HEK293 (cell line): Measurements from ENCODE around the gene SURF4.

Experiments
- BCL11B ChIP-seq: fragments of 450-650 bp; formaldehyde crosslinking; IDR thresholded peaks from 2 replicates; pipeline ENCODE4 v1.5.1; 2016; ENCODE audit warnings: low read depth, missing biosample characterization, missing genetic modification characterization
- HOXD13 ChIP-seq: sonication (generic); formaldehyde crosslinking; IDR thresholded peaks from 2 replicates; pipeline ENCODE4 v1.8.0; 2022; ENCODE audit warnings: missing genetic modification reagents, borderline replicate concordance
- KLF7 ChIP-seq: fragments of 450-650 bp; formaldehyde crosslinking; IDR thresholded peaks from 2 replicates; pipeline ENCODE4 v1.5.1; 2016; ENCODE audit warnings: missing biosample characterization, missing genetic modification characterization, borderline replicate concordance
- PRDM1 ChIP-seq: fragments of 450-650 bp; formaldehyde crosslinking; IDR thresholded peaks from 2 replicates; pipeline ENCODE4; 2016; ENCODE audit warnings: missing biosample characterization, missing genetic modification characterization
- ZEB2 ChIP-seq: fragments of 450-650 bp; formaldehyde crosslinking; IDR thresholded peaks from 2 replicates; pipeline ENCODE4 v1.5.1; 2016; ENCODE audit warnings: missing biosample characterization, missing genetic modification characterization
- ZFP3 ChIP-seq: fragments of 450-650 bp; formaldehyde crosslinking; IDR thresholded peaks from 2 replicates; pipeline ENCODE4 v1.5.1; 2016; ENCODE audit warnings: low read depth, missing biosample characterization, missing genetic modification characterization
- ZNF132 ChIP-seq: fragments of 450-650 bp; formaldehyde crosslinking; IDR thresholded peaks from 2 replicates; pipeline ENCODE4 v1.5.1; 2017; ENCODE audit warnings: missing biosample characterization, missing genetic modification characterization, borderline replicate concordance
- ZNF155 ChIP-seq: fragments of 450-650 bp; formaldehyde crosslinking; IDR thresholded peaks from 2 replicates; pipeline ENCODE4 v1.5.1; 2016; ENCODE audit warnings: missing biosample characterization, missing genetic modification characterization
- ZNF2 ChIP-seq: fragments of 450-650 bp; formaldehyde crosslinking; IDR thresholded peaks from 2 replicates; pipeline ENCODE4 v1.5.1; 2016; ENCODE audit warnings: missing biosample characterization, missing genetic modification characterization
- ZNF214 ChIP-seq: fragments of 450-650 bp; formaldehyde crosslinking; IDR thresholded peaks from 2 replicates; pipeline ENCODE4 v1.5.1; 2017; ENCODE audit warnings: missing biosample characterization, mild to moderate bottlenecking, missing genetic modification characterization, borderline replicate concordance
- ZNF223 ChIP-seq: fragments of 450-650 bp; formaldehyde crosslinking; IDR thresholded peaks from 2 replicates; pipeline ENCODE4 v1.5.1; 2016; ENCODE audit warnings: missing biosample characterization, missing genetic modification characterization
- ZNF23 ChIP-seq: fragments of 450-650 bp; formaldehyde crosslinking; IDR thresholded peaks from 2 replicates; pipeline ENCODE4 v1.5.1; 2016; ENCODE audit warnings: missing biosample characterization, missing genetic modification characterization, borderline replicate concordance
- ZNF239 ChIP-seq: fragments of 450-650 bp; formaldehyde crosslinking; IDR thresholded peaks from 2 replicates; pipeline ENCODE4 v1.5.1; 2016; ENCODE audit warnings: missing biosample characterization, missing genetic modification characterization
- ZNF266 ChIP-seq: fragments of 450-650 bp; formaldehyde crosslinking; IDR thresholded peaks from 2 replicates; pipeline ENCODE4 v1.5.1; 2016; ENCODE audit warnings: missing biosample characterization, missing genetic modification characterization, low read depth
- ZNF311 ChIP-seq: fragments of 450-650 bp; formaldehyde crosslinking; IDR thresholded peaks from 2 replicates; pipeline ENCODE4 v1.5.1; 2017; ENCODE audit warnings: missing biosample characterization, missing genetic modification characterization, borderline replicate concordance
- ZNF514 ChIP-seq: fragments of 450-650 bp; formaldehyde crosslinking; IDR thresholded peaks from 2 replicates; pipeline ENCODE4 v1.5.1; 2016; ENCODE audit warnings: missing biosample characterization, missing genetic modification characterization
- ZNF530 ChIP-seq: fragments of 450-650 bp; formaldehyde crosslinking; IDR thresholded peaks from 2 replicates; pipeline ENCODE4 v1.5.1; 2016; ENCODE audit warnings: low read depth, missing biosample characterization, missing genetic modification characterization
- ZNF571 ChIP-seq: fragments of 450-650 bp; formaldehyde crosslinking; IDR thresholded peaks from 2 replicates; pipeline ENCODE4 v1.5.0; 2017; ENCODE audit warnings: missing biosample characterization, missing genetic modification characterization
- ZNF621 ChIP-seq: fragments of 450-650 bp; formaldehyde crosslinking; IDR thresholded peaks from 2 replicates; pipeline ENCODE4 v1.5.1; 2017; ENCODE audit warnings: missing biosample characterization, missing genetic modification characterization
- ZNF623 ChIP-seq: fragments of 450-650 bp; formaldehyde crosslinking; IDR thresholded peaks from 2 replicates; pipeline ENCODE4 v1.5.1; 2016; ENCODE audit warnings: missing biosample characterization, missing genetic modification characterization
- ZNF626 ChIP-seq: fragments of 450-650 bp; sonication (Bioruptor Pico); formaldehyde crosslinking; IDR thresholded peaks from 2 replicates; pipeline ENCODE4 v1.5.1; 2018; ENCODE audit warnings: missing biosample characterization, missing genetic modification characterization, inconsistent platforms
- ZNF654 ChIP-seq: fragments of 450-650 bp; formaldehyde crosslinking; IDR thresholded peaks from 2 replicates; pipeline ENCODE4 v1.5.1; 2016; ENCODE audit warnings: low read depth, missing biosample characterization, missing genetic modification characterization
- ZNF707 ChIP-seq: fragments of 450-650 bp; formaldehyde crosslinking; IDR thresholded peaks from 2 replicates; pipeline ENCODE4 v1.5.1; 2016; ENCODE audit warnings: missing biosample characterization, missing genetic modification characterization
- ZNF830 ChIP-seq: fragments of 450-650 bp; IDR thresholded peaks from 2 replicates; pipeline ENCODE4 v1.5.0; 2018; ENCODE audit warnings: missing biosample characterization, missing genetic modification characterization, low read depth, mild to moderate bottlenecking, moderate library complexity
- TF ChIP-seq, protein P1 (sequence below): fragments of 450-650 bp; formaldehyde crosslinking; IDR thresholded peaks from 2 replicates; pipeline ENCODE4 v1.5.1; 2017; ENCODE audit warnings: missing biosample characterization, missing genetic modification characterization
- TF ChIP-seq, protein P2 (sequence below): fragments of 450-650 bp; formaldehyde crosslinking; IDR thresholded peaks from 2 replicates; pipeline ENCODE4 v1.5.1; 2016; ENCODE audit warnings: missing biosample characterization, missing genetic modification characterization, borderline replicate concordance
- TF ChIP-seq, protein P3 (sequence below): fragments of 450-650 bp; formaldehyde crosslinking; IDR thresholded peaks from 2 replicates; pipeline ENCODE4 v1.5.1; 2017; ENCODE audit warnings: missing biosample characterization, missing genetic modification characterization
- TF ChIP-seq, protein P4 (sequence below): fragments of 450-650 bp; formaldehyde crosslinking; IDR thresholded peaks from 2 replicates; pipeline ENCODE4 v1.5.1; 2016; ENCODE audit warnings: missing biosample characterization, missing genetic modification characterization, borderline replicate concordance
- TF ChIP-seq, protein P5 (sequence below): fragments of 450-650 bp; IDR thresholded peaks from 2 replicates; pipeline ENCODE4 v1.5.1; 2018; ENCODE audit warnings: missing biosample characterization, mild to moderate bottlenecking, missing genetic modification characterization

Gene SURF4

DNA sequence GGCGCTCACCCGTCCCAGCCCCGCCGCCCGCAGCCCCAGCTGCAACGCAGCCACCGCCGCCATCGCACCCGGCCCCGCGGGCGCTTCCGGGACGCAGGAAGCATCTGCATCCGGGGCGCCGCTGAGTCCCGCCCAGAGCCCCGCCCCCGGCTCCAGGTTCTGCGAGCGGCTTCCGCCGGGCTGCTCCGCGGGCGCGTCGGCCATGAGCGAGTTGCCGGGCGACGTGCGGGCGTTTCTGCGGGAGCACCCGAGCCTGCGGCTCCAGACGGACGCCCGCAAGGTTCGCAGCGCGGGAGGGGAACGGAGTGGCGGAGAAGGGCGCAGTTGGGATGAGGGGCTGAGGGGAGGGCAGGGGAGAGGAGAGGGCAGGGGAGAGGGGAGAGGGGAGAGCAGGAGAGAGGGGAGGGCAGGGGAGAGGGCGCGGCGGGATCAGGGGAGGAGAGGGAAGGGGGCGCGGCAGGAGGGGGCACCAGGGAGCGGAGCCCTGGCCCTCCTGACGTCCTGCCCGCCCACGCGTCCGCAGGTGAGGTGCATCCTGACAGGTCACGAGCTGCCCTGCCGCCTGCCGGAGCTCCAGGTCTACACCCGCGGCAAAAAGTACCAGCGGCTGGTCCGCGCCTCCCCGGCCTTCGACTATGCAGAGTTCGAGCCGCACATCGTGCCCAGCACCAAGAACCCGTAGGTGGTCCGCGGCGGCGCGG is 19.3 kb downstream of the SURF4 start, which contains the start of the genes SURF1 and SURF2 (continued):
- TF ChIP-seq ZNF311 (tag by site-specific recombination): no peak
- TF ChIP-seq, protein P1, sequence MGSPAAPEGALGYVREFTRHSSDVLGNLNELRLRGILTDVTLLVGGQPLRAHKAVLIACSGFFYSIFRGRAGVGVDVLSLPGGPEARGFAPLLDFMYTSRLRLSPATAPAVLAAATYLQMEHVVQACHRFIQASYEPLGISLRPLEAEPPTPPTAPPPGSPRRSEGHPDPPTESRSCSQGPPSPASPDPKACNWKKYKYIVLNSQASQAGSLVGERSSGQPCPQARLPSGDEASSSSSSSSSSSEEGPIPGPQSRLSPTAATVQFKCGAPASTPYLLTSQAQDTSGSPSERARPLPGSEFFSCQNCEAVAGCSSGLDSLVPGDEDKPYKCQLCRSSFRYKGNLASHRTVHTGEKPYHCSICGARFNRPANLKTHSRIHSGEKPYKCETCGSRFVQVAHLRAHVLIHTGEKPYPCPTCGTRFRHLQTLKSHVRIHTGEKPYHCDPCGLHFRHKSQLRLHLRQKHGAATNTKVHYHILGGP (tag by site-specific recombination): no peak
- TF ChIP-seq ZNF223 (tag by site-specific recombination): no peak
- no peak for TF ChIP-seq ZNF514 (tag by site-specific recombination)
- TF ChIP-seq, protein P2, sequence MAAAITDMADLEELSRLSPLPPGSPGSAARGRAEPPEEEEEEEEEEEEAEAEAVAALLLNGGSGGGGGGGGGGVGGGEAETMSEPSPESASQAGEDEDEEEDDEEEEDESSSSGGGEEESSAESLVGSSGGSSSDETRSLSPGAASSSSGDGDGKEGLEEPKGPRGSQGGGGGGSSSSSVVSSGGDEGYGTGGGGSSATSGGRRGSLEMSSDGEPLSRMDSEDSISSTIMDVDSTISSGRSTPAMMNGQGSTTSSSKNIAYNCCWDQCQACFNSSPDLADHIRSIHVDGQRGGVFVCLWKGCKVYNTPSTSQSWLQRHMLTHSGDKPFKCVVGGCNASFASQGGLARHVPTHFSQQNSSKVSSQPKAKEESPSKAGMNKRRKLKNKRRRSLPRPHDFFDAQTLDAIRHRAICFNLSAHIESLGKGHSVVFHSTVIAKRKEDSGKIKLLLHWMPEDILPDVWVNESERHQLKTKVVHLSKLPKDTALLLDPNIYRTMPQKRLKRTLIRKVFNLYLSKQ: no peak
- TF ChIP-seq ZNF239 (tag by site-specific recombination): peak; percentile 33; the same call in 1 of the 2 replicates
- peak; percentile 43; the same call in 1 of the 2 replicates for TF ChIP-seq ZNF2 (tag by site-specific recombination)
- TF ChIP-seq PRDM1 (tag by site-specific recombination): no peak
- TF ChIP-seq ZEB2 (tag by site-specific recombination): peak; percentile 46; the same call in 1 of the 2 replicates
- TF ChIP-seq ZNF530 (tag by site-specific recombination): no peak
- TF ChIP-seq, protein P3, sequence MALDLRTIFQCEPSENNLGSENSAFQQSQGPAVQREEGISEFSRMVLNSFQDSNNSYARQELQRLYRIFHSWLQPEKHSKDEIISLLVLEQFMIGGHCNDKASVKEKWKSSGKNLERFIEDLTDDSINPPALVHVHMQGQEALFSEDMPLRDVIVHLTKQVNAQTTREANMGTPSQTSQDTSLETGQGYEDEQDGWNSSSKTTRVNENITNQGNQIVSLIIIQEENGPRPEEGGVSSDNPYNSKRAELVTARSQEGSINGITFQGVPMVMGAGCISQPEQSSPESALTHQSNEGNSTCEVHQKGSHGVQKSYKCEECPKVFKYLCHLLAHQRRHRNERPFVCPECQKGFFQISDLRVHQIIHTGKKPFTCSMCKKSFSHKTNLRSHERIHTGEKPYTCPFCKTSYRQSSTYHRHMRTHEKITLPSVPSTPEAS (tag by site-specific recombination): no peak
- no peak for TF ChIP-seq ZNF266 (tag by site-specific recombination)
- no peak for TF ChIP-seq ZNF707 (tag by site-specific recombination)
- no peak for TF ChIP-seq ZNF155 (tag by site-specific recombination)
- no peak for TF ChIP-seq ZNF623 (tag by site-specific recombination)
- no peak for TF ChIP-seq ZNF830 (tag by site-specific recombination)
- TF ChIP-seq ZNF626 (tag by site-specific recombination): no peak
- TF ChIP-seq, protein P4, sequence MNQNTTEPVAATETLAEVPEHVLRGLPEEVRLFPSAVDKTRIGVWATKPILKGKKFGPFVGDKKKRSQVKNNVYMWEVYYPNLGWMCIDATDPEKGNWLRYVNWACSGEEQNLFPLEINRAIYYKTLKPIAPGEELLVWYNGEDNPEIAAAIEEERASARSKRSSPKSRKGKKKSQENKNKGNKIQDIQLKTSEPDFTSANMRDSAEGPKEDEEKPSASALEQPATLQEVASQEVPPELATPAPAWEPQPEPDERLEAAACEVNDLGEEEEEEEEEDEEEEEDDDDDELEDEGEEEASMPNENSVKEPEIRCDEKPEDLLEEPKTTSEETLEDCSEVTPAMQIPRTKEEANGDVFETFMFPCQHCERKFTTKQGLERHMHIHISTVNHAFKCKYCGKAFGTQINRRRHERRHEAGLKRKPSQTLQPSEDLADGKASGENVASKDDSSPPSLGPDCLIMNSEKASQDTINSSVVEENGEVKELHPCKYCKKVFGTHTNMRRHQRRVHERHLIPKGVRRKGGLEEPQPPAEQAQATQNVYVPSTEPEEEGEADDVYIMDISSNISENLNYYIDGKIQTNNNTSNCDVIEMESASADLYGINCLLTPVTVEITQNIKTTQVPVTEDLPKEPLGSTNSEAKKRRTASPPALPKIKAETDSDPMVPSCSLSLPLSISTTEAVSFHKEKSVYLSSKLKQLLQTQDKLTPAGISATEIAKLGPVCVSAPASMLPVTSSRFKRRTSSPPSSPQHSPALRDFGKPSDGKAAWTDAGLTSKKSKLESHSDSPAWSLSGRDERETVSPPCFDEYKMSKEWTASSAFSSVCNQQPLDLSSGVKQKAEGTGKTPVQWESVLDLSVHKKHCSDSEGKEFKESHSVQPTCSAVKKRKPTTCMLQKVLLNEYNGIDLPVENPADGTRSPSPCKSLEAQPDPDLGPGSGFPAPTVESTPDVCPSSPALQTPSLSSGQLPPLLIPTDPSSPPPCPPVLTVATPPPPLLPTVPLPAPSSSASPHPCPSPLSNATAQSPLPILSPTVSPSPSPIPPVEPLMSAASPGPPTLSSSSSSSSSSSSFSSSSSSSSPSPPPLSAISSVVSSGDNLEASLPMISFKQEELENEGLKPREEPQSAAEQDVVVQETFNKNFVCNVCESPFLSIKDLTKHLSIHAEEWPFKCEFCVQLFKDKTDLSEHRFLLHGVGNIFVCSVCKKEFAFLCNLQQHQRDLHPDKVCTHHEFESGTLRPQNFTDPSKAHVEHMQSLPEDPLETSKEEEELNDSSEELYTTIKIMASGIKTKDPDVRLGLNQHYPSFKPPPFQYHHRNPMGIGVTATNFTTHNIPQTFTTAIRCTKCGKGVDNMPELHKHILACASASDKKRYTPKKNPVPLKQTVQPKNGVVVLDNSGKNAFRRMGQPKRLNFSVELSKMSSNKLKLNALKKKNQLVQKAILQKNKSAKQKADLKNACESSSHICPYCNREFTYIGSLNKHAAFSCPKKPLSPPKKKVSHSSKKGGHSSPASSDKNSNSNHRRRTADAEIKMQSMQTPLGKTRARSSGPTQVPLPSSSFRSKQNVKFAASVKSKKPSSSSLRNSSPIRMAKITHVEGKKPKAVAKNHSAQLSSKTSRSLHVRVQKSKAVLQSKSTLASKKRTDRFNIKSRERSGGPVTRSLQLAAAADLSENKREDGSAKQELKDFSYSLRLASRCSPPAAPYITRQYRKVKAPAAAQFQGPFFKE: no peak
- TF ChIP-seq HOXD13 (CRISPR knock-in tag): no peak
- no peak for TF ChIP-seq ZFP3 (tag by site-specific recombination)
- TF ChIP-seq ZNF132 (tag by site-specific recombination): no peak
- peak; percentile 81; the same call in 1 of the 2 replicates for TF ChIP-seq BCL11B (tag by site-specific recombination)
- TF ChIP-seq ZNF214: no peak
- no peak for TF ChIP-seq ZNF571 (tag by site-specific recombination)
- no peak for TF ChIP-seq ZNF23
- no peak for TF ChIP-seq ZNF621 (tag by site-specific recombination)
- 0 out of 2 replicates have a peak, but pooled peaks have one; percentile 58 for TF ChIP-seq KLF7 (tag by site-specific recombination)
- TF ChIP-seq, protein P5, sequence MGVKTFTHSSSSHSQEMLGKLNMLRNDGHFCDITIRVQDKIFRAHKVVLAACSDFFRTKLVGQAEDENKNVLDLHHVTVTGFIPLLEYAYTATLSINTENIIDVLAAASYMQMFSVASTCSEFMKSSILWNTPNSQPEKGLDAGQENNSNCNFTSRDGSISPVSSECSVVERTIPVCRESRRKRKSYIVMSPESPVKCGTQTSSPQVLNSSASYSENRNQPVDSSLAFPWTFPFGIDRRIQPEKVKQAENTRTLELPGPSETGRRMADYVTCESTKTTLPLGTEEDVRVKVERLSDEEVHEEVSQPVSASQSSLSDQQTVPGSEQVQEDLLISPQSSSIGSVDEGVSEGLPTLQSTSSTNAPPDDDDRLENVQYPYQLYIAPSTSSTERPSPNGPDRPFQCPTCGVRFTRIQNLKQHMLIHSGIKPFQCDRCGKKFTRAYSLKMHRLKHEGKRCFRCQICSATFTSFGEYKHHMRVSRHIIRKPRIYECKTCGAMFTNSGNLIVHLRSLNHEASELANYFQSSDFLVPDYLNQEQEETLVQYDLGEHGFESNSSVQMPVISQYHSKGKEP: no peak
- TF ChIP-seq ZNF654 (tag by site-specific recombination): no peak
